Measurements from ENCODE around the gene DIS3L2. TPM values are rescaled to one million over a fixed set of nuclear protein-coding genes. Genes with fewer than 3 reads are reported as not detected.

DIS3L2 gene
- total RNA-seq, 4 donors from 2014 or later = 10.3 to 63.9 (median 29.7) TPM

DNA sequence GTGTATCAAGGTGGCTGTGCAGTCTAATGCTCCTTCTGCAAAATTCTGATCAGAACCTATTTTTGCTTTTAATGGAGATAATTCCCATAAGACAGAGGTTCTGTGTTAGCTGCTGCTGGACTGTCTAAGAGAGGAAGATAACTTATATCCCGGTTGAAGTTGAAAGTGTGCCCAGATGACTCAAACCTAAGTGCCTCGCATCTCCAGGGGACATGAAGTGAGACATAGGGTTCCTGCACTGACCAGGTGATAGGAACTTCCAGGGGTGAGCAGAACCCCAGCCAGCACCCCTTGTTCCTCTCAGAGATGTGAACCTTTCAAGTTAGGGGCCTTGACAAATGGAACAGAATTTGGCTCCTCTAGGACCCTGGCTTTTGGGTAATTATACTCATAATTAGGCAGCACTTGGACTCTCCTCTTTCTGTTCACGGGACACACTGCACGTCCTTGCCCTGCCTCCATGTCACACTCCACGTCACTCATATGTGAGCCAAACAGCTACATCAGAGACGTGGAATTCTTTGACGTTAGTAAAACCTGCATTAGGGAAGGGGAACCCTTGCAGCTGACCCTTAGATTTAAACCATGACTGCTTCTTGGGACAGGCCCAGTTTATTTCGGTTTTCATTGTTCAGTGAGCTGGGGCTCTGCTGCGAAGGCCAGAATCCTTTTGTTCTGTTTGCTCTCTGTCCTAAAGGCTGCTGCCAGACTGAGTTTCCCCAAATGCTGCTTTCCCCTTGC is 312.6 kb downstream of the DIS3L2 start:
- TF ChIP-seq POLR2A (IDR thresholded peaks at IDR 0.05) = no peak
- TF ChIP-seq, protein P1, sequence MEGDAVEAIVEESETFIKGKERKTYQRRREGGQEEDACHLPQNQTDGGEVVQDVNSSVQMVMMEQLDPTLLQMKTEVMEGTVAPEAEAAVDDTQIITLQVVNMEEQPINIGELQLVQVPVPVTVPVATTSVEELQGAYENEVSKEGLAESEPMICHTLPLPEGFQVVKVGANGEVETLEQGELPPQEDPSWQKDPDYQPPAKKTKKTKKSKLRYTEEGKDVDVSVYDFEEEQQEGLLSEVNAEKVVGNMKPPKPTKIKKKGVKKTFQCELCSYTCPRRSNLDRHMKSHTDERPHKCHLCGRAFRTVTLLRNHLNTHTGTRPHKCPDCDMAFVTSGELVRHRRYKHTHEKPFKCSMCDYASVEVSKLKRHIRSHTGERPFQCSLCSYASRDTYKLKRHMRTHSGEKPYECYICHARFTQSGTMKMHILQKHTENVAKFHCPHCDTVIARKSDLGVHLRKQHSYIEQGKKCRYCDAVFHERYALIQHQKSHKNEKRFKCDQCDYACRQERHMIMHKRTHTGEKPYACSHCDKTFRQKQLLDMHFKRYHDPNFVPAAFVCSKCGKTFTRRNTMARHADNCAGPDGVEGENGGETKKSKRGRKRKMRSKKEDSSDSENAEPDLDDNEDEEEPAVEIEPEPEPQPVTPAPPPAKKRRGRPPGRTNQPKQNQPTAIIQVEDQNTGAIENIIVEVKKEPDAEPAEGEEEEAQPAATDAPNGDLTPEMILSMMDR (IDR thresholded peaks at IDR 0.05) = no peak
- Histone ChIP-seq H3K4me1 (no peaks in the 10 kb centered on the region), H3K36me3 (no peaks in the 10 kb centered on the region), H3K27ac (no peak overlapping the region), H3K4me3 (no peak overlapping the region), H3K9me3 (no peaks in the 10 kb centered on the region), H3K27me3 (no peaks in the 10 kb centered on the region)
- intact Hi-C loops (cut with DNase I; ENCODE audit: low total_unique reads) = no loop called here
- DNase-seq = no peak

DNA sequence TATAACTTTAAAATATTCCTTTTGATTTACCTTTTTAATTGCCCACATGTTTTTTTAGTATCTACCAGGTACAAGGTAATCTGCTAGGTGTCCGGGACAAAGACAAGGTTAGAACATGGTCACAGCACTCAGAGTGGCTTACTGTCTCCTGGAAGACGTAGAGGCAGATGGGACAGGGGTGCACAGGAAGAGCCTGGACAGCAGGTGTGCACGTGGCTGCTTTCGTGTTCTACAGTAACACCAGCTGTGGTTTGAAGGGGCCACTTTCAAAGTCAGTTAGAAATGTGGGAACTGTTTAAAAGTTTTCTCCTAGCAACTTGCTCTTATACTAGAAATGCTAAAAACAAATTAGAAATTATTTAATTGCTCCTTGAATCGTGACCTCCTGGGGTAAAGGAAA is 314.2 kb downstream of the DIS3L2 start:
- Histone ChIP-seq H3K27ac (no peak overlapping the region), H3K9me3 (no peaks in the 10 kb centered on the region), H3K4me3 (no peak overlapping the region), H3K27me3 (no peaks in the 10 kb centered on the region), H3K4me1 (no peaks in the 10 kb centered on the region), H3K36me3 (no peaks in the 10 kb centered on the region)
- intact Hi-C loops (cut with DNase I; ENCODE audit: low total_unique reads) = no loop called here
- no peak for DNase-seq
- TF ChIP-seq POLR2A (IDR thresholded peaks at IDR 0.05) = no peak
- TF ChIP-seq, protein P1 (IDR thresholded peaks at IDR 0.05) = no peak

DNA sequence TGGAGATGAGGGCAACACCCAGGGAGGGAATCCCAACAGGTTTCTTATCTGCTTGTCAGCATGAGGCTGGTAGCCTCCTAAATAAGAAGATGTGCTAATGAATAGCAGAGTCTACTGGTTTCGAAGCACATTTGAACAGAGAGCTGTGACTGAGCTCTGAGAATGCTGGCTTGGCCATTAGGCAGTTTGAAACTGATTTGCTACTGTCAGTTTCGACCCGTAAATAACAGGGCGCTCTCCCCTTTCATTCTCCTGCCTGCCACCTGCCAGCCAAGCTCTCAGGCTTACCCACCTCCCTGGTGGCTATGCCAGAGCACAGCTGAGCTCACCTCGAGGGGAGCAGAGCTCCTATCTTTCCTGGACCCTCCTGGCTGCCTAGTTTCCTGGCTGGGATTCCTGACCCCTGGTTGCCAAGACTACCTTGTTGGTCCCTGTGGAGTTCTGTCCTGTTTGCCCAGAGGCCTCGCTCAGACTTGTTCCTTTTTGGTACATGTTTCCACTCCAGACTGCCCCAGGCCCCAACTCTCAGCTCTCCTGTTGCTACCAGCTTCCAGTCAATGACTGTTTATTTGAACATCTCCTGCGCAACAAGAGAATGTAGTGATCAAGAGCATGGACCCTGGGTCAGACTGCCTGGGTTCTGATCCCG is 314.7 kb downstream of the DIS3L2 start:
- no peaks in the 10 kb centered on the region for H3K36me3 ChIP-seq
- no peaks in the 10 kb centered on the region for H3K9me3 ChIP-seq

DNA sequence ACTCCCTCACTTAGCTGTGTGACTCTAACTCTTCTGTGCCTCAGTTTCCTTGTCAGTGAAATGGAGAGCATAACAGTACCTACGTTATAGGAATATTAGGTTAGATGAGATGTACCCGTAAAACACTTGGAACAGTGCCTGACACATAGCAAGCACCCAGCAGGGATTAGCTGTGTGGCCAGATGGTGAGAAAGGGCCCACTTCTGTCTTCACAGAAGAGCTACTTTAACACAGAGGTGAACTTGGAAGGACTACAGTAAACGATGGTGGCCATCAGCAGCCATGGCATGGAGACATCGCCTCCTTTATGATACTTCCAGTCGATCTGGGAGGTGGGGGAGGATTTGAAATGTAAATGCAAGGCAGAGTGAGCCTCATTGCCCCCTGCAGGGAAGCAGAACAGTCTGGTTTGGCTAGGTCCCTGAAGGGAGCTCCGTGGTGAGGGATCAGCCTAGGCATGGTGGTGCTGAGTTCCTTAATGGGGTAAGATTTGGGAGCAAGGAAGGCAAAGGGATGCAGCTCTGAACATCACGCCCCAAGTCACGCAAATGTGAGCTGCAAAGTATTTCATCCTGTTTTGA is 315.3 kb downstream of the DIS3L2 start:
- Histone ChIP-seq H3K27ac (no peak overlapping the region), H3K9me3 (no peaks in the 10 kb centered on the region), H3K4me3 (no peak overlapping the region), H3K27me3 (no peaks in the 10 kb centered on the region), H3K4me1 (no peaks in the 10 kb centered on the region), H3K36me3 (no peaks in the 10 kb centered on the region)
- TF ChIP-seq POLR2A (IDR thresholded peaks at IDR 0.05) = no peak
- TF ChIP-seq, protein P1 (IDR thresholded peaks at IDR 0.05) = no peak
- DNase-seq = no peak
- intact Hi-C loops (cut with DNase I; ENCODE audit: low total_unique reads) = no loop called here

More for the DNA sequence above, 314.7 kb downstream of the DIS3L2 start:
- no peak for DNase-seq
- no peaks in the 10 kb centered on the region for H3K4me1 ChIP-seq
- H3K27me3 ChIP-seq = no peaks in the 10 kb centered on the region
- H3K27ac ChIP-seq = no peak overlapping the region
- intact Hi-C loops (cut with DNase I; ENCODE audit: low total_unique reads) = no loop called here
- TF ChIP-seq POLR2A (IDR thresholded peaks at IDR 0.05) = no peak
- TF ChIP-seq, protein P1 (IDR thresholded peaks at IDR 0.05) = no peak
- H3K4me3 ChIP-seq = no peak overlapping the region

DNA sequence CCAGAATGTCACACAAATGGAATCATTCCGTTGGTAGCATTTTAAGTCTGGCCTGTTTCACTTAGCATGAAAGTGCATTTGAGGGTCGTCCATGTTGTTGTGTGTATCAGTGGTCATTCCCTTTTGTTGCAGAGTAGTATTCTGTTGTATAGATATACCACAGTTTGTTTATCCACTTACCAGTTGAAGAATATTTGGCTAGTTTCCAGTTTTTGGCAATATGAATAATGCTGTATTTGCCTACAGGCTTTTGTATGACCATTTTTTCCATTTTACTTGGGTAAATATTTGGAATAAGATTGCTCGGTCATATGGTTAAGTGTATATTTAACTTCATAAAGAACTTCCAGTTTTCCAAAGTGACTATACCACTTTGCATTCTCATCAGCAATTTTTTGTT is 317.0 kb downstream of the DIS3L2 start:
- DNase-seq = no peak
- H3K4me1 ChIP-seq = no peaks in the 10 kb centered on the region
- TF ChIP-seq, protein P1 (IDR thresholded peaks at IDR 0.05) = no peak
- no peak for TF ChIP-seq POLR2A (IDR thresholded peaks at IDR 0.05)
- no peak overlapping the region for H3K4me3 ChIP-seq
- no peaks in the 10 kb centered on the region for H3K36me3 ChIP-seq
- intact Hi-C loops (cut with DNase I; ENCODE audit: low total_unique reads) = no loop called here
- no peaks in the 10 kb centered on the region for H3K9me3 ChIP-seq
- H3K27ac ChIP-seq = no peak overlapping the region
- H3K27me3 ChIP-seq = no peaks in the 10 kb centered on the region

Measured in uterus (tissue), 4 donors.